HUES48 (cell line): ENCODE data around the gene CYP27B1.

Source experiments
- H3K27ac ChIP-seq: one replicate; pipeline ENCODE4 v1.7.0; 2013; ENCODE audit warnings: low read depth, low read length, inconsistent platforms
- H3K27me3 ChIP-seq: 2 replicates; pipeline ENCODE4 v1.6.1; 2013; ENCODE audit warnings: mild to moderate bottlenecking, low read length; ENCODE audit not compliant: control insufficient read depth, insufficient read depth
- H3K36me3 ChIP-seq: 2 replicates; pipeline ENCODE4 v1.6.1; 2013; ENCODE audit warnings: low read length; ENCODE audit not compliant: control insufficient read depth, insufficient read depth
- H3K4me1 ChIP-seq: 2 replicates; pipeline ENCODE4 v1.6.1; 2013; ENCODE audit warnings: mild to moderate bottlenecking, low read length; ENCODE audit not compliant: control insufficient read depth, insufficient read depth
- H3K4me3 ChIP-seq: 2 replicates; pipeline ENCODE4 v1.5.1; 2013; ENCODE audit warnings: mild to moderate bottlenecking, low read depth, low read length
- H3K9ac ChIP-seq: 2 replicates; pipeline ENCODE4 v1.6.1; 2013; ENCODE audit warnings: mild to moderate bottlenecking, low read depth, low read length, moderate library complexity
- H3K9me3 ChIP-seq: 2 replicates; pipeline ENCODE4 v1.6.1; 2013; ENCODE audit warnings: low read length; ENCODE audit not compliant: control insufficient read depth, insufficient read depth

Gene CYP27B1

DNA sequence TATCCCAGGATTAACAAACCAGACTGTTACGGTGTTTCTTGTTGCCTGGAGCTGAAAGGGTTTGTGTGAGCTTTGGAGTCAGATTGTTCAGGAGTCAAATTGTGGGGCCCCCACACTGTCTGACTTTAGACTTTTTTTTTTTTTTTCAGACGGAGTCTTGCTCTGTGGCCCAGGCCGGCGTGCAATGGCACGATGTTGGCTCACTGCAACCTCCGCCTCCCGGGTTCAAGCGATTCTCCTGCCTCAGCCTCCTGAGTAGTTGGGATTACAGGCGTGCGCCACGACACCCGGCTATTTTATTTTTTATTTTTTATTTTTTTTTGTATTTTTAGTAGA is 16.6 kb upstream of the CYP27B1 start:
- peaks cover 41% of the 10 kb centered on the region for H3K36me3 ChIP-seq

DNA sequence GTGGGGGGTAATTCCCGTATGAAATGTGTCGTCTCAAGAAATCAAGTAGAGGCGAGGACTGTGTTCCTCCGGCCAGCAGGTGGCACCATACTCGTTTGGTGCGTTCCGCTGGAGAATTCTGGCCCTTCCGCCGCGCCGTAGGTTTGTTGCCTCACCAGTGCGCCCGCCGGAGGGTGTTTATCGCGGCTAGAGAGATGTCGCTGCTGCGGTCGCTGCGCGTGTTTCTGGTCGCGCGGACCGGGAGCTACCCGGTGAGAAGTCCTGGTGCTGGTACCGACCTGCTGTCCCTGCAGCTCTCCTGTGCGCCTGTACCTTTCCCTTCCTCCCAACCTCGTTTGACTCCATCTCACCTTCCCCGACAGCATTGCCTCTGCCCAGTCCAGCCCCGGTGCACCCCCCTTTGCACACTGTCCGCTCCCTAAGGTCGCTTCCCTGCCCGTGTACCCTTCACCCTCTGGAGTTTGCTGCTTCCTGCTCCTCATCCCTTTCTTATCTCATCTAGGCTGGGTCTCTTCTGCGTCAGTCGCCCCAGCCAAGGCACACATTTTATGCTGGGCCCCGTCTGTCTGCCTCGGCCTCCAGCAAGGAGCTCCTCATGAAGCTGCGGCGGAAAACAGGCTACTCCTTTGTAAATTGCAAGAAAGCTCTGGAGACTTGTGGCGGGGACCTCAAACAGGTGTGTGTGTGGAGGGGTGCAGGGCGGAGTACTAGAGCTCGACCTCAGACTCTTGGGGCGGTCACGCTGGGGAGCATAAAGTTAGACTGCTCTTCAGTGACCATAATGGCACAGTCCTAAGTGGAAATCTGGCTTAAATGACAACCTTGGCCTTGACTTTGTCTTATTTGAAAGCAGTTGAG is 16.0 kb upstream of the CYP27B1 start, which contains the start of gene TSFM:
Gene TSFM (plus strand): TSS at position 180 of the 858 bp plus-strand sequence. CDS start 15 bp downstream, at position 195.
- Histone ChIP-seq H3K27ac (peak within 1 kb of the TSS; percentile 34), H3K36me3 (peaks cover 35% of the 10 kb centered on the region), H3K4me1 (no peaks in the 10 kb centered on the region), H3K27me3 (no peaks in the 10 kb centered on the region), H3K9ac (peak within 1 kb of the TSS; percentile 76), H3K4me3 (peak within 1 kb of the TSS; percentile 92), H3K9me3 (no peaks in the 10 kb centered on the region)

More for the DNA sequence above, 16.6 kb upstream of the CYP27B1 start:
- Histone ChIP-seq H3K4me3 (peak overlapping the region; percentile 92), H3K27me3 (no peaks in the 10 kb centered on the region), H3K4me1 (no peaks in the 10 kb centered on the region), H3K9ac (0 out of 2 replicates have a peak overlapping the region, but pooled peaks have one; percentile 76), H3K9me3 (no peaks in the 10 kb centered on the region), H3K27ac (no peak overlapping the region)

DNA sequence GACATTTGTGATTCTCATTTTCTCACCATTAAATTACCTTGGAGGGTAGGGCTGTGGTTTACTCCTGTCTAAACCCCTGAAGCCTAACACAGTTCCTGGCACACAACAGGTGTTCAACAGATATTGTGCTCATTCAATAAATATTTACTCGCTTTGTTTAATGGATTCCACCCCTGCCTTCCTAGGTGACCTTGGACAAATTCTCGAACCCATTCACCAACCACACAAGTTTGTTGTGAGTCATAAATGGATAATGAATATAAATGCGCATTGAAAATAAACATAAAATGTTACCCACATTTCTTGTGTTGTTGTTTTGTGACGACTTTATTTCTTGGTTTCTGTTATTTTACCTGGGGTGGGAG is 15.3 kb upstream of the CYP27B1 start:
- H3K27ac ChIP-seq, result no peak overlapping the region
- H3K9ac ChIP-seq, result no peak overlapping the region

DNA sequence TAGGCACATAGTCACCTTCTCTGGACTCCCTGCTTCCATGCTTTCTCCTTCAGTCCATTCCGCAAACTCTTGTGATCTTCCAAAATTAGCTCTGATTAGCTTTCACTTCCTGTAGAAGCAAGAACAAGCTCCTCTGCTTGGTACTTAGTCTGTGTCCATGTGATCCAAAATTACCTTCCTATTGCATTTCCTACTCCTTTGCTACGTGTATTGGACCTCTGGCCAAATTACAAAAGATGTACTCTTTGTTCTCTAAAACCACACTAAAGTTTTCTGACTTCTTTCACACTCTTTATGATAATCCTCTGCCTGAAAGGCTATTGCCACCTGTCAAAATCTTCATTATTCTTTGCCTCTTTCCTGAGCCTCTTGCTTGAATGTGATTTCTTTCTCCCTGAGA is 14.9 kb upstream of the CYP27B1 start:
- peaks cover 26% of the 10 kb centered on the region for H3K36me3 ChIP-seq
- H3K4me3 ChIP-seq, result no peak overlapping the region
- H3K4me1 ChIP-seq, result no peaks in the 10 kb centered on the region
- H3K9ac ChIP-seq, result no peak overlapping the region
- no peaks in the 10 kb centered on the region for H3K27me3 ChIP-seq
- H3K9me3 ChIP-seq, result no peaks in the 10 kb centered on the region
- H3K27ac ChIP-seq, result no peak overlapping the region

More for the DNA sequence above, 15.3 kb upstream of the CYP27B1 start:
- Histone ChIP-seq H3K4me1 (no peaks in the 10 kb centered on the region), H3K36me3 (peaks cover 31% of the 10 kb centered on the region), H3K27me3 (no peaks in the 10 kb centered on the region), H3K4me3 (no peak overlapping the region; the same call in 1 of the 2 replicates), H3K9me3 (no peaks in the 10 kb centered on the region)

DNA sequence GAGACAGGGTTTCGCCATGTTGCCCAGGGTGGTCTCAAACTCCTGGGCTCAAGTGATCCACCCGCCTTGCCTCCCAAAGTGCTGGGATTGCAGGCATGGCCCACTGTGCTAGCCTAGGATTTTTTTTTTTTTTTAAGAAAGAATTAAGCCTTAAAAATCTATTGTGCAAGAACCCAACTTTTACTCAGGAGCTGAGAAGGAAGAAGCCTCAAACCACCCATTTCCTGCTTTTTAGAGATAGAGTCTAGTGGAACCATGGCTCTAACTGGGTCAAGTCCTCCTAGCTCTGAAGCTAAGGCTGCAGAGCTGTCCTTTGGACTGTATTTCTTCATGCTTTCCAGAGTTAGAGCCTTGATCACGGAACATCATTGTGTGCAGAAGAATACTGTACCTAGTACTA is 14.4 kb upstream of the CYP27B1 start:
- Histone ChIP-seq H3K9me3 (no peaks in the 10 kb centered on the region), H3K27me3 (no peaks in the 10 kb centered on the region), H3K27ac (no peak overlapping the region), H3K4me1 (no peaks in the 10 kb centered on the region), H3K4me3 (no peak overlapping the region), H3K36me3 (peaks cover 21% of the 10 kb centered on the region), H3K9ac (no peak overlapping the region)

DNA sequence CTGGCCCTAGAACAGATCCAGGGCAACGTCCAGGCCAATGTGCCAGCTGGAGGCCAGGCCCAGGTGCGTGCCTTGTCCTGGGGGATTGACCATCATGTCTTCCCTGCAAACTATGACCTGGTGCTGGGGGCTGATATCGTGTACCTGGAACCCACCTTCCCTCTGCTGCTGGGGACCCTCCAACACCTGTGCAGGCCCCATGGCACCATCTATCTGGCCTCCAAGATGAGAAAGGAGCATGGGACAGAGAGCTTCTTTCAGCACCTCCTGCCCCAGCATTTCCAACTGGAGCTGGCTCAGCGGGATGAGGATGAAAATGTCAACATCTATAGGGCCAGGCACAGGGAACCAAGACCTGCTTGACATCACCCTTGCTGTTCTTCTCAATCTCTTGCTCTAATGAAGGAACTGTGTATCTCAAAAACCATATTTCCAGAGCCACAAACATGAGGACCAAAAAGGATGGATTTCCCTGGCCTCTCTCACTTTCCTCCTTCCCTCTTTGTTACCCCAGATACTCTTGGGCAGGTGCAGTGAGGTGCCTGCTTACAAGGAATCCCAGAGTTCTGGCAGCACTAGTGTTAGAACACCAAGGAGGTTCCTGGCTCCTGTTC is 13.5 kb upstream of the CYP27B1 start:
- Histone ChIP-seq H3K4me1 (no peaks in the 10 kb centered on the region), H3K9me3 (no peaks in the 10 kb centered on the region), H3K9ac (no peak overlapping the region), H3K27ac (no peak overlapping the region), H3K36me3 (peaks cover 12% of the 10 kb centered on the region), H3K27me3 (no peaks in the 10 kb centered on the region), H3K4me3 (no peak overlapping the region)

DNA sequence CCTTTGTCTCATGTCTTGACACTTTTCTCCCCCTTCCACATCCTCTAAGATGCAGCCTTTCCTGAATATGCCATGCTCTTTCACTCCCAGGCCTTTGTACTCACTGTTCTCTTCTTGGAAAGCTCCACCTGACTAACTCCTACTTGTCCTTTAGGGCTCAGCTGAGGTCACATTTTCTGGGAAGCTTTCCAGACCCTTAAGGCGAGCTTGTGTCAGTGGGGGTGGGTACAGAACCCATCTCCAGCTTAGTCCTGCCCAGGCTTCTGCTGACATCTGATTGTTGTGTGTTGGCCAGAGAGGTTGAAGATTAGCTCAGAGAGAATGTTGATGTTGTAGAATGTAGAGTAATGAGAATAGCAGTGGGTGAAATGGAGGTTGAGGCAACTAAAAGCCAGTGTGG is 12.9 kb upstream of the CYP27B1 start:
- Histone ChIP-seq H3K27ac (no peak overlapping the region), H3K4me3 (no peak overlapping the region), H3K36me3 (peaks cover 8% of the 10 kb centered on the region), H3K9ac (no peak overlapping the region), H3K4me1 (no peaks in the 10 kb centered on the region), H3K27me3 (no peaks in the 10 kb centered on the region), H3K9me3 (no peaks in the 10 kb centered on the region)

DNA sequence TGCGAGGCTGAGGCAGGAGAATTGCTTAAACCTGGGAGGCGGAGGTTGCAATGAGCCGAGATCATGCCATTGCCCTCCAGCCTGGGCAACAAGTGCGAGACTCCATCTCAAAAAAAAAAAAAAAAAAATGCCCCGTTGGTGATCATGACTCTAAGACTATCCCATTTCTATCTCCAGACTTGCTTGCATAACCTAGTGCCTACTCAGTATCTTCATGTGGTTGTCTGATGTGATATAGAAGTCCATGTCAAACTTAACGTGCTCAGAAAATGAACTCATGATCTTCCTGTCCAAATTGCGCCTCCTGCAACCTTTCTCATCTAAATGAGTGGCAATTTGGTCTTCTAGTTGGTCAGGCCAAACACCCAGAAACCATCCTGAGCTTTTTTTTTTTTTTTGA is 11.0 kb upstream of the CYP27B1 start:
- H3K4me3 ChIP-seq, result no peak overlapping the region
- peaks cover 4% of the 10 kb centered on the region; the same call in 1 of the 2 replicates for H3K27me3 ChIP-seq
- no peaks in the 10 kb centered on the region for H3K4me1 ChIP-seq
- H3K36me3 ChIP-seq, result no peaks in the 10 kb centered on the region
- no peak overlapping the region for H3K27ac ChIP-seq
- H3K9ac ChIP-seq, result no peak overlapping the region
- no peaks in the 10 kb centered on the region for H3K9me3 ChIP-seq

DNA sequence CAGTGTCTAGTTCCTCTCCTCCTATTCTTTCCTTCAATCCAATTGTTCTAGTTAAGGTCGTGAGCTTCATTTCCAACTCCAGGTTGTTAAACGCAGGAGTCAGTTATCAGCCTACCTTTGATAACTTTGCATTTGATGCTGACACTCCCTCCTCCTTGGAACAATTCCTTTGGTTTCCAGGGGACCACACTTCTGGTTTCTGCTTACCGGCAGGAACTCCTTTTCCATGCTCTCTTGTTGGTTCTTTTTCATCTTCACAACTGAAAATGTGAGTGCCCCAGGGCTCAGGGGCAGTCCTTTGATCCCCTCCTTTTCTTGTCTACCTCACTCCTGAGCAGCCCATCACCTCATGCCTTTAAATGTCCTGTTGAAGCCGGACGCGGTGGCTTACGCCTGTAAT is 10.5 kb upstream of the CYP27B1 start:
- Histone ChIP-seq H3K27me3 (peaks cover 6% of the 10 kb centered on the region; the same call in 1 of the 2 replicates), H3K4me1 (no peaks in the 10 kb centered on the region), H3K27ac (no peak overlapping the region), H3K4me3 (no peak overlapping the region), H3K9me3 (no peaks in the 10 kb centered on the region), H3K36me3 (no peaks in the 10 kb centered on the region), H3K9ac (no peak overlapping the region)

DNA sequence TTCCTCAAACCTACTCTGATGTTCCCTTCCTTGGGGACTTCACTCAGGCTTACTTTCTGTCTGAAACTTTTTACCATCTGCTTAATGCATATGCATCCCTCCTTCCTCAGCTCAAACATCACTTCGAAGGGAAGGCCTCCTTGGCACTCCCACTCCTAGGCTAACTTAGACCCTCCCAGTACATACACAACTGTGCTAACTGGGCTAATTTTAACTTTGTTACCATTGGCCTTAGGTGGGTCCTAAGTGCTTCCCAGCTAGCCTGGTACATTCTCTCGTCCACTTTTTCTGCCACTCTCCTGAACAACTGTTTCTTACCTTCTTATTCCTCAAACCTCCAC is 9.3 kb upstream of the CYP27B1 start:
- Histone ChIP-seq H3K27ac (no peak overlapping the region), H3K9ac (no peak overlapping the region), H3K36me3 (no peaks in the 10 kb centered on the region), H3K9me3 (no peaks in the 10 kb centered on the region), H3K4me1 (no peaks in the 10 kb centered on the region), H3K4me3 (no peak overlapping the region), H3K27me3 (peaks cover 6% of the 10 kb centered on the region; the same call in 1 of the 2 replicates)

DNA sequence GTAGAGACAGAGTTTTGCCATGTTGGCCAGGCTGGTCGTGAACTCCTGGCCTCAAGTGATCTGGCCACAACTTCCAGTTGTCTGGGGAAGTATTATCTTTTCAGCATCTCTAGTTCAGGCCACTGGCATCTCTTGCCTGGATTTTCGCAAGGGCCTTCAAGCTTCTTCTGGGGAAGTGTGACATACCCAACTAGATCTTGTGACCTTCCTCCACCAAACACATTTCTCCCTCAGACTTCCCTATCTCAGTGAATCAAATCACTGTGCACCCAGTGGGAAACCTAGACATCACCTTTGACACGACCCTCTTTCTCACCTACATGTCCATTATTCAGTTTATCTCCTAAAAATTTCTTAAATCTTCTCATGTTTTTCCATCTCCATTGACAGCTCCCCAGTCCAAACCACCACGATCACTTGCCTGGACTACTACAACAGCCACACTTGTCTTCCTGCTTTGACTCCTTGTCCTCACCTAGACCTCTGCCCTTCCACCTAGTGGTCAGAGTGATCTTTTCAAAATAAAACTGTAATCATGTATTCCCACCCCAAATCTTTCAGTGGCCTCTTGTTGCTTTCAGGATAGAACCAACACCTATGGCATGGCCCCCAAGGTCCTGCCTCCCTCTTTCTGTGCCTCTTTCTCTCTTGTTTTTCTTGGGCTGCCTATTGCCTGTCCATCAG is 8.8 kb upstream of the CYP27B1 start:
- H3K4me3 ChIP-seq, result no peak overlapping the region
- no peaks in the 10 kb centered on the region for H3K4me1 ChIP-seq

More for the DNA sequence above, 8.8 kb upstream of the CYP27B1 start:
- Histone ChIP-seq H3K9me3 (no peaks in the 10 kb centered on the region), H3K27me3 (peaks cover 6% of the 10 kb centered on the region; the same call in 1 of the 2 replicates), H3K9ac (no peak overlapping the region), H3K27ac (no peak overlapping the region), H3K36me3 (peaks cover 3% of the 10 kb centered on the region)
